Small intestine (tissue), 7 donors: ENCODE measurements around the gene AQP12B. TPM values are rescaled to one million over a fixed set of nuclear protein-coding genes. Genes with fewer than 3 reads are reported as not detected.

Source experiments
- DNase-seq, 2 donors: peaks; one replicate each; pipeline versions ENCODE4 v3.0.0 to v3.0.0-alpha.2; 2013
- FAIRE-seq: peaks from 2 replicates; lab custom pipeline; 2012; peaks lifted over from hg19 to GRCh38; lab: Jason Lieb, UNC
- H3K27ac ChIP-seq, 3 donors: one replicate each; pipeline ENCODE4 v1.5.1; 2013; ENCODE audit warnings: low read length in 2 of 3, mild to moderate bottlenecking in 2 of 3, control low read depth in 1 of 3, inconsistent platforms in 1 of 3, low read depth in 1 of 3, moderate library complexity in 1 of 3
- H3K27me3 ChIP-seq, 3 donors: one replicate each; pipeline ENCODE4 v1.6.1; 2013; ENCODE audit warnings: low read length in 3 of 3, inconsistent platforms in 1 of 3; ENCODE audit not compliant: control insufficient read depth in 3 of 3, insufficient read depth in 3 of 3
- H3K36me3 ChIP-seq, 3 donors: one replicate each; pipeline ENCODE4 v1.6.1; 2013; ENCODE audit warnings: low read length in 3 of 3, inconsistent platforms in 1 of 3, low read depth in 1 of 3, mild to moderate bottlenecking in 1 of 3, moderate library complexity in 1 of 3; ENCODE audit not compliant: control insufficient read depth in 3 of 3, insufficient read depth in 2 of 3
- H3K4me1 ChIP-seq, 3 donors: one replicate each; pipeline ENCODE4 v1.6.1; 2013; ENCODE audit warnings: low read length in 2 of 3, inconsistent platforms in 1 of 3, low read depth in 1 of 3, mild to moderate bottlenecking in 1 of 3, moderate library complexity in 1 of 3; ENCODE audit not compliant: control insufficient read depth in 3 of 3, insufficient read depth in 2 of 3
- H3K4me3 ChIP-seq, 3 donors: one replicate each; pipeline ENCODE4 v1.5.1; 2013; ENCODE audit warnings: low read length in 3 of 3, control low read depth in 1 of 3, inconsistent platforms in 1 of 3, low read depth in 1 of 3, mild to moderate bottlenecking in 1 of 3, moderate library complexity in 1 of 3
- H3K9me3 ChIP-seq, 2 donors: one replicate each; pipeline ENCODE4 v1.6.1; 2013; ENCODE audit warnings: low read depth in 1 of 2, low read length in 1 of 2; ENCODE audit not compliant: control insufficient read depth in 2 of 2, insufficient read depth in 1 of 2
- WGBS, 3 donors: extraction: QIAGEN DNeasy Blood & Tissue Kit; methylation state at CpG; one replicate each; pipeline ENCODE4 v1.1.7; 2013; 5-methylcytosine and 5-hydroxymethylcytosine counted together
- polyA plus RNA-seq, 4 donors: library from polyadenylated mRNA; stranded (reverse) in 3 of 4; unstranded in 1 of 4; fragments of 200-250 nt in 3 of 4; fragments of 120-200 nt in 1 of 4; gene quantifications; one replicate each; pipeline versions ENCODE4 v1.2.1 to v1.2.3, GENCODE V29; 2013
- donor health status: healthy with polysubstance abuse.
- donor health status: control.
- donor health status: control.
- donor health status: Bipolar disorder and iron deficiency.
- donor health status: healthy.

AQP12B gene
- polyA plus RNA-seq, 4 donors = 1.3 to 11.5 TPM; not detected in 2

- peaks cover 0 to 6% (median 0%) of the 10 kb centered on the region in 3 donors for H3K4me1 ChIP-seq
- DNase-seq (no peak), FAIRE-seq (no peak)
- H3K27ac ChIP-seq = no peak overlapping the region
- H3K27me3 ChIP-seq = no peaks in the 10 kb centered on the region
- H3K4me3 ChIP-seq = no peak overlapping the region
- H3K9me3 ChIP-seq = no peaks in the 10 kb centered on the region
- WGBS, 3 donors = 70 to 82% (median 74%) methylated on average over 21 to 23 of the region's 23 CpGs
- no peaks in the 10 kb centered on the region for H3K36me3 ChIP-seq
Observed at GRCh38 chr2:240714747-240715725, 32.4 kb upstream of the AQP12B start.

GRCh38 chr2:240713928-240714746, 31.5 kb upstream of the AQP12B start:
- Histone ChIP-seq H3K27me3 (no peaks in the 10 kb centered on the region), H3K4me3 (no peak overlapping the region), H3K36me3 (no peaks in the 10 kb centered on the region), H3K9me3 (no peaks in the 10 kb centered on the region), H3K27ac (no peak overlapping the region), H3K4me1 (peaks cover 0 to 6% (median 0%) of the 10 kb centered on the region in 3 donors)
- DNase-seq (peak in 1 of 2 donors; percentile 25), FAIRE-seq (no peak)
- 53 to 77% (median 61%) methylated on average over 26 of the region's 26 CpGs for WGBS, 3 donors

GRCh38 chr2:240713071-240713927, 30.6 kb upstream of the AQP12B start:
- FAIRE-seq (no peak), DNase-seq (no peak)

GRCh38 chr2:240712121-240712520, 29.4 kb upstream of the AQP12B start:
- Histone ChIP-seq H3K4me3 (no peak overlapping the region), H3K36me3 (no peaks in the 10 kb centered on the region), H3K9me3 (no peaks in the 10 kb centered on the region), H3K4me1 (peaks cover 0 to 6% (median 0%) of the 10 kb centered on the region in 3 donors), H3K27me3 (peaks cover 0 to under 1% (median 0%) of the 10 kb centered on the region in 3 donors), H3K27ac (no peak overlapping the region)
- no peak for DNase-seq
- WGBS, 3 donors = 88 to 93% (median 92%) methylated on average over 9 of the region's 9 CpGs
- no peak for FAIRE-seq

More at GRCh38 chr2:240713071-240713927, 30.6 kb upstream of the AQP12B start:
- Histone ChIP-seq H3K27me3 (no peaks in the 10 kb centered on the region), H3K4me1 (peaks cover 0 to 6% (median 0%) of the 10 kb centered on the region in 3 donors), H3K9me3 (no peaks in the 10 kb centered on the region), H3K36me3 (no peaks in the 10 kb centered on the region), H3K27ac (no peak overlapping the region), H3K4me3 (no peak overlapping the region)
- WGBS, 3 donors = 89 to 93% (median 90%) methylated on average over 25 of the region's 25 CpGs

- WGBS, 3 donors = 48 to 69% (median 62%) methylated on average over 5 of the region's 5 CpGs
- H3K4me1 ChIP-seq = peaks cover 0 to 6% (median 0%) of the 10 kb centered on the region in 3 donors
- FAIRE-seq (no peak), DNase-seq (peak in 1 of 2 donors; percentile 24)
- H3K27ac ChIP-seq = no peak overlapping the region
- H3K27me3 ChIP-seq = peaks cover 0 to 2% (median 0%) of the 10 kb centered on the region in 3 donors
- no peak overlapping the region for H3K4me3 ChIP-seq
- H3K36me3 ChIP-seq = no peaks in the 10 kb centered on the region
- H3K9me3 ChIP-seq = no peaks in the 10 kb centered on the region
Observed at GRCh38 chr2:240711701-240712100, 29.0 kb upstream of the AQP12B start.

GRCh38 chr2:240711296-240711695, 28.6 kb upstream of the AQP12B start:
- no peak for DNase-seq
- no peak overlapping the region for H3K4me3 ChIP-seq
- H3K9me3 ChIP-seq = no peaks in the 10 kb centered on the region
- H3K27ac ChIP-seq = no peak overlapping the region
- FAIRE-seq = no peak
- WGBS, 3 donors = 86 to 91% (median 88%) methylated on average over 9 of the region's 9 CpGs
- no peaks in the 10 kb centered on the region for H3K36me3 ChIP-seq
- peaks cover 0 to 2% (median 0%) of the 10 kb centered on the region in 3 donors for H3K27me3 ChIP-seq
- peaks cover 0 to 6% (median 0%) of the 10 kb centered on the region in 3 donors for H3K4me1 ChIP-seq

- WGBS, 3 donors = 66 to 74% (median 67%) methylated on average over 7 of the region's 7 CpGs
- H3K27ac ChIP-seq = no peak overlapping the region
- peaks cover 0 to 6% (median 0%) of the 10 kb centered on the region in 3 donors for H3K4me1 ChIP-seq
- no peaks in the 10 kb centered on the region for H3K9me3 ChIP-seq
- no peak for DNase-seq
- H3K27me3 ChIP-seq = peaks cover 0 to 2% (median 0%) of the 10 kb centered on the region in 3 donors
- FAIRE-seq = no peak
- H3K4me3 ChIP-seq = no peak overlapping the region
- no peaks in the 10 kb centered on the region for H3K36me3 ChIP-seq
Observed at GRCh38 chr2:240708457-240708856, 25.8 kb upstream of the AQP12B start.
